Testis (tissue), 2 donors: Measurements from ENCODE around the gene GCSH.

Experiments used
- CTCF ChIP-seq, 3 experiments: fragments of 450-650 bp in 2 of 3; fragments of 200-600 bp in 1 of 3; sonication (generic) in 1 of 3; IDR thresholded peaks; one replicate each; pipeline ENCODE4 v1.5.1; 2016 to 2019; ENCODE audit warnings: antibody characterized with exemption in 3 of 3, mild to moderate bottlenecking in 2 of 3, moderate library complexity in 1 of 3
- POLR2A ChIP-seq: fragments of 450-650 bp; IDR thresholded peaks from one replicate; pipeline ENCODE4 v1.6.1; 2017; ENCODE audit warnings: antibody characterized with exemption, mild to moderate bottlenecking, moderate library complexity

- TF ChIP-seq CTCF (IDR thresholded peaks at IDR 0.05) (no peak), POLR2A (no peak)
These were observed 45.0 kb upstream of the GCSH start for GRCh38 chr16:81140930-81141780.
